K562 (cell line): ENCODE data around the gene CLDND1. TPM values are rescaled to one million over a fixed set of nuclear protein-coding genes. Genes with fewer than 3 reads are reported as not detected.

Source experiments
- ATAC-seq: fragments of 200-7000 bp; cut with Tn5 transposase; 3 replicates; pipeline ENCODE4 v1.9.1; 2020; ENCODE audit warnings: moderate library complexity
- BruUV-seq: library from RNA; stranded (reverse); fragments of 400-500 nt; replicated peaks from 2 replicates; lab custom pipeline; 2021; lab: Mats Ljungman, UMichigan
- CTCF ChIA-PET: fragments of 300-600 bp; formaldehyde crosslinking; extraction: SDS; loops from one replicate; lab custom pipeline; 2021; ENCODE audit warnings: low intra/inter-chr PET ratio; lab: Yijun Ruan, JAX
- POLR2A ChIA-PET: fragments of 300-600, 350-650 bp; sonication (Branson Sonifier 250); formaldehyde crosslinking; extraction: SDS; loops from one replicate; lab custom pipeline; 2021; ENCODE audit warnings: antibody characterized with exemption, inconsistent platforms; lab: Yijun Ruan, JAX
- DNase-seq, 4 experiments: peaks; one replicate each; pipeline versions ENCODE4 v3.0.0 to v3.0.0-alpha.2; 2011 to 2018; ENCODE audit warnings: low spot score in 3 of 4, mixed read lengths in 3 of 4; ENCODE audit errors: extremely low read depth in 1 of 4
- FAIRE-seq: peaks from 2 replicates; lab custom pipeline; 2011; peaks lifted over from hg19 to GRCh38; lab: Jason Lieb, UNC
- H2AFZ ChIP-seq: 2 replicates; pipeline ENCODE4 v1.6.0; 2011; ENCODE audit warnings: low read depth, low read length, control low read depth, inconsistent platforms
- H3K27ac ChIP-seq: fragments of 200-600 bp; 3 replicates; pipeline ENCODE4 v1.8.0; 2011; ENCODE audit warnings: low read depth, mild to moderate bottlenecking, control low read depth, inconsistent platforms, low read length, moderate library complexity, mixed read lengths; ENCODE audit errors: extremely low read depth
- H3K27me3 ChIP-seq, 2 experiments: fragments of 300-600 bp in 1 of 2; 2 replicates in 1 of 2; 3 replicates in 1 of 2; pipeline versions ENCODE4 v1.6.0 to v1.8.0; 2011; ENCODE audit warnings: inconsistent platforms in 2 of 2, low read length in 2 of 2, mild to moderate bottlenecking in 1 of 2, mixed read lengths in 1 of 2, moderate library complexity in 1 of 2; ENCODE audit not compliant: control insufficient read depth in 2 of 2, insufficient read depth in 2 of 2
- H3K36me3 ChIP-seq: fragments of 300-600 bp; 3 replicates; pipeline ENCODE4 v1.8.0; 2011; ENCODE audit warnings: mild to moderate bottlenecking, low read length, inconsistent platforms; ENCODE audit not compliant: control insufficient read depth, insufficient read depth
- H3K4me1 ChIP-seq, 2 experiments: fragments of 200-600 bp in 1 of 2; replicated peaks in 1 of 2; 2 replicates in 1 of 2; 3 replicates in 1 of 2; pipeline versions ENCODE4 v1.5.1 to v1.8.0; 2011; ENCODE audit warnings: inconsistent platforms in 2 of 2, low read length in 2 of 2, mild to moderate bottlenecking in 1 of 2, mixed read lengths in 1 of 2, moderate library complexity in 1 of 2; ENCODE audit not compliant: control insufficient read depth in 2 of 2, insufficient read depth in 2 of 2
- H3K4me2 ChIP-seq: 2 replicates; pipeline ENCODE4 v1.6.1; 2011; ENCODE audit warnings: low read length, control low read depth, inconsistent platforms, mixed read lengths; ENCODE audit not compliant: insufficient read depth
- H3K4me3 ChIP-seq: fragments of 200-600 bp; sonication (generic), shearing (Covaris generic); 2 replicates; pipeline ENCODE4 v1.5.1; 2016; ENCODE audit warnings: control low read depth, inconsistent platforms
- H3K79me2 ChIP-seq: fragments of 200-600 bp; 3 replicates; pipeline ENCODE4 v1.8.0; 2011; ENCODE audit warnings: low read length, inconsistent platforms; ENCODE audit not compliant: control insufficient read depth, insufficient read depth
- H3K9ac ChIP-seq, 2 experiments: 2 replicates each; pipeline versions ENCODE4 v1.6.0 to v1.6.1; 2011; ENCODE audit warnings: low read depth in 2 of 2, low read length in 2 of 2, control low read depth in 1 of 2, inconsistent platforms in 1 of 2, mild to moderate bottlenecking in 1 of 2, mixed read lengths in 1 of 2; ENCODE audit not compliant: insufficient read depth in 1 of 2
- H3K9me1 ChIP-seq: one replicate; pipeline ENCODE4 v1.6.0; 2011; ENCODE audit warnings: inconsistent platforms, mild to moderate bottlenecking, low read length, moderate library complexity; ENCODE audit not compliant: control insufficient read depth, insufficient read depth
- H3K9me3 ChIP-seq: replicated peaks from 2 replicates; pipeline ENCODE4 v1.5.1; 2011; ENCODE audit warnings: low read depth, low read length, inconsistent platforms; ENCODE audit not compliant: control insufficient read depth, insufficient read depth
- H4K20me1 ChIP-seq: replicated peaks from 2 replicates; pipeline ENCODE4 v1.6.1; 2011; ENCODE audit warnings: low read length, inconsistent platforms, mixed read lengths; ENCODE audit not compliant: control insufficient read depth, insufficient read depth
- CBX1 ChIP-seq: sonication (generic); IDR thresholded peaks from 2 replicates; pipeline ENCODE4 v1.6.1; 2016; ENCODE audit warnings: antibody characterized with exemption, low read depth, mild to moderate bottlenecking
- EGR1 ChIP-seq: fragments of 450-650 bp; conservative IDR thresholded peaks from 2 replicates; pipeline ENCODE4 v1.6.1; 2017; ENCODE audit warnings: mild to moderate bottlenecking
- HDGF ChIP-seq: fragments of 450-650 bp; IDR thresholded peaks from 2 replicates; pipeline ENCODE4 v1.6.1; 2016
- MGA ChIP-seq: fragments of 450-650 bp; IDR thresholded peaks from 2 replicates; pipeline ENCODE4 v1.6.1; 2016; ENCODE audit warnings: mild to moderate bottlenecking, moderate library complexity
- NFYB ChIP-seq: IDR thresholded peaks from 2 replicates; pipeline ENCODE4 v1.6.1; 2011; ENCODE audit warnings: mild to moderate bottlenecking, moderate library complexity; ENCODE audit not compliant: insufficient read length; ENCODE audit errors: extremely low read depth
- PML ChIP-seq: IDR thresholded peaks from 2 replicates; pipeline ENCODE4 v1.6.1; 2012; ENCODE audit warnings: low read length, inconsistent platforms
- SAFB ChIP-seq: fragments of 200-400 bp; formaldehyde crosslinking; IDR thresholded peaks from 2 replicates; pipeline ENCODE4 v1.6.1; 2017; ENCODE audit warnings: low read depth, low read length, borderline replicate concordance
- TEAD4 ChIP-seq, 2 experiments: sonication (generic) in 1 of 2; formaldehyde crosslinking in 1 of 2; IDR thresholded peaks; 2 replicates each; pipeline versions ENCODE4 v1.6.1 to v1.8.0; 2012 to 2022; ENCODE audit warnings: borderline replicate concordance in 1 of 2, inconsistent platforms in 1 of 2, low read length in 1 of 2, mild to moderate bottlenecking in 1 of 2, missing genetic modification reagents in 1 of 2
- TOE1 ChIP-seq, 2 experiments: fragments of 450-650 bp in 1 of 2; sonication (generic) in 1 of 2; formaldehyde crosslinking in 1 of 2; IDR thresholded peaks; 2 replicates each; pipeline versions ENCODE4 v1.7.1 to v1.8.0; 2016 to 2022; ENCODE audit warnings: borderline replicate concordance in 2 of 2, mild to moderate bottlenecking in 2 of 2, antibody characterized with exemption in 1 of 2, inconsistent platforms in 1 of 2, low read depth in 1 of 2, missing genetic modification reagents in 1 of 2, moderate library complexity in 1 of 2
- ZNF146 ChIP-seq: IDR thresholded peaks from one replicate; pipeline ENCODE4 v1.6.1; 2018; ENCODE audit warnings: missing compliant biosample characterization; ENCODE audit not compliant: unreplicated experiment
- ZNF253 ChIP-seq: fragments of 250-450 bp; sonication (Bioruptor Pico); conservative IDR thresholded peaks from 2 replicates; pipeline ENCODE4 v1.6.1; 2021; ENCODE audit warnings: mild to moderate bottlenecking
- ZNF668 ChIP-seq: fragments of 250-450 bp; sonication (Bioruptor Pico); IDR thresholded peaks from 2 replicates; pipeline ENCODE4 v1.8.0; 2022; ENCODE audit warnings: mild to moderate bottlenecking, inconsistent platforms
- WGBS: fragments of 100-300 bp; shearing (Covaris generic); methylation state at CpG from one replicate; pipeline ENCODE4 v1.1.6; 2016; ENCODE audit warnings: low coverage, mixed read lengths; ENCODE audit not compliant: insufficient coverage; ENCODE audit errors: missing lambda C conversion rate; 5-methylcytosine and 5-hydroxymethylcytosine counted together
- in situ Hi-C: fragments of 300-500 bp; cut with MboI; formaldehyde crosslinking; loops from 4 replicates; pipeline ENCODE4 v1.15.0; 2018; ENCODE audit warnings: inconsistent platforms, mixed read lengths
- intact Hi-C: fragments of 100-400 bp; cut with micrococcal nuclease; formaldehyde crosslinking; loops from 2 replicates; pipeline ENCODE4 v1.14.2; 2022
- polyA plus RNA-seq, 8 experiments: library from polyadenylated mRNA; depleted of rRNA in 4 of 8; stranded (reverse) in 5 of 8; unstranded in 3 of 8; fragments of >200 nt; fragmentation: Nextera tagmentation in 2 of 8; fragmentation: Illumina TruSeq in 1 of 8; extraction: Ambion mirVana in 2 of 8; extraction: Trizol in 1 of 8; gene quantifications; 2 replicates each; pipeline versions ENCODE4 v1.2.1 to v1.2.3, GENCODE V29; 2011 to 2014; ENCODE audit warnings: inconsistent platforms in 1 of 8, missing spikeins in 1 of 8
- total RNA-seq, 7 experiments: library from RNA; depleted of rRNA in 6 of 7; stranded (reverse); fragments of >200 nt in 6 of 7; fragmentation: Illumina TruSeq in 2 of 7; extraction: Trizol in 2 of 7; gene quantifications; 2 replicates each; pipeline versions ENCODE4 v1.2.1 to v1.2.3, GENCODE V29; 2011 to 2021; ENCODE audit warnings: low replicate concordance in 1 of 7

CLDND1 gene
- total and polyA plus RNA-seq, 9 of the 15 experiments (the other 6 are each of a cell fraction or from before 2014, with no cell fraction given): 29.2 to 141 (median 60.7) TPM

- intact Hi-C loops: no loop called here
- H3K79me2 ChIP-seq: no peaks in the 10 kb centered on the region
These were observed 23.2 kb upstream of the CLDND1 start for GRCh38 chr3:98545940-98546339.

More at GRCh38 chr3:98545940-98546339, 23.2 kb upstream of the CLDND1 start:
- 48% methylated on average over 5 of the region's 5 CpGs for WGBS
- in situ Hi-C loops: no loop called here
- ATAC-seq: no peak
- H2AFZ ChIP-seq: no peak overlapping the region
- no peak overlapping the region for H3K9ac ChIP-seq
- no peaks in the 10 kb centered on the region for H3K27me3 ChIP-seq
- no peak for TF ChIP-seq ZNF146
- TF ChIP-seq PML: no peak
- TF ChIP-seq ZNF668 (CRISPR knock-in tag): no peak
- TF ChIP-seq NFYB: no peak
- TF ChIP-seq EGR1: no peak
- no peak for TF ChIP-seq ZNF253
- no peak for TF ChIP-seq CBX1
- TF ChIP-seq TOE1 (IDR thresholded peaks at IDR 0.05; ENCODE audit: borderline replicate concordance): no peak
- no peak for TF ChIP-seq TOE1 (CRISPR knock-in tag; IDR thresholded peaks at IDR 0.05; ENCODE audit: borderline replicate concordance, low read depth)
- no peak for TF ChIP-seq MGA
- TF ChIP-seq TEAD4 (IDR thresholded peaks at IDR 0.05; ENCODE audit: low read length): no peak
- TF ChIP-seq TEAD4 (CRISPR knock-in tag; IDR thresholded peaks at IDR 0.05; ENCODE audit: borderline replicate concordance): no peak
- TF ChIP-seq SAFB: no peak
- TF ChIP-seq HDGF: no peak
- H3K4me1 ChIP-seq: peaks cover under 1 to 2% of the 10 kb centered on the region in 2 experiments; a peak in 3 of 5 replicates
- POLR2A ChIA-PET: interaction anchor here (0.9 kb wide), 1 partner anchor 10 kb away, joined by 3 read pairs; no protein-coding TSS in a partner anchor
- FAIRE-seq: no peak
- H3K36me3 ChIP-seq: no peaks in the 10 kb centered on the region
- no TSS peak for BruUV-seq
- H3K4me3 ChIP-seq: no peak overlapping the region
- CTCF ChIA-PET: no interaction called here
- H3K9me1 ChIP-seq: no peaks in the 10 kb centered on the region
- H4K20me1 ChIP-seq: no peaks in the 10 kb centered on the region
- H3K4me2 ChIP-seq: no peak overlapping the region
- no peak for DNase-seq
- H3K9me3 ChIP-seq: no peaks in the 10 kb centered on the region
- no peak overlapping the region for H3K27ac ChIP-seq
